Measurements from ENCODE around the gene CD6.

Gene CD6

GRCh38 chr11:61026121-61027031, 54.9 kb downstream of the CD6 start:
- no peak overlapping the region for H3K27ac ChIP-seq
- no peak for TF ChIP-seq CTCF (conservative IDR thresholded peaks at IDR 0.05)

GRCh38 chr11:61027141-61027840, 55.8 kb downstream of the CD6 start:
- H3K27ac ChIP-seq = no peak overlapping the region
- no peak for TF ChIP-seq CTCF (conservative IDR thresholded peaks at IDR 0.05)

GRCh38 chr11:61028135-61028729, 56.8 kb downstream of the CD6 start:
- TF ChIP-seq CTCF (conservative IDR thresholded peaks at IDR 0.05) = no peak
- H3K27ac ChIP-seq = no peak overlapping the region

DNA sequence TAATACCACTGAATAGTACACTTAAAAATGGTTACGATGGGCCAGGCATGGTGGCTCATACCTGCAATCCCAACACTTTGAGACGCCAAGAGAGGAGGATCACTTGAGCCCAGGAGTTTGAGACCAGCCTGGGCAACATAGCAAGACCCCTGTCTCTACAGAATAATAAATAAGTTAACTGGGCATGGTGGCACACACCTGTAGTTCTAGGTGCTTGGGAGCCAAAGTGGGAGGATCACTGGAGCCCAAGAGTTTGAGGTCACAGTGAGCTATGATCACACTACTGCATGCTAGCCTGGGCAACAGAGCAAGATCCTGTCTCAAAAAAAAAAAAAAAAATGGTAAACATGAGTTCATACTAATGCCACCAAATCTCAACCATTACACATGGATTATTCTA, 61.3 kb downstream of the CD6 start:
- TF ChIP-seq CTCF (conservative IDR thresholded peaks at IDR 0.05) = no peak
- no peak overlapping the region for H3K27ac ChIP-seq

DNA sequence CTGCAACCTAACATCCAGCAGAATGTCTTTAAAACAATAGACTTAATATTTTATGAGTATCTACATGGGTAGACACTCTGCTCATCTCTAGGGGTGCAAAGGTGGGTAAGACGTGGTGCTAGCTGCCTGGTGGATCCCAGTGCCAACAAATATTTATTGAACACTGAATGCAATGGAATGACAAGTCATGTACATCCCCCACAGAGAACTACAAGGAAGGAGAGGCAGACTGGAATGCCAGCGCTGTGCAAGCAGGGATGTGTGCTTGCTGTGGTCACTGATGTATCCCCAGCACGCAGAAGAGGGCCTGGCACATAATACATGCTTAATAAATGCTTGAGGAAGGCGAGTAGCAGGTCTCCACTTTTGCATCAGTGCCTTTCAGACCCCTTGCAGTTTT, 61.9 kb downstream of the CD6 start:
- TF ChIP-seq CTCF (conservative IDR thresholded peaks at IDR 0.05) = no peak
- H3K27ac ChIP-seq = no peak overlapping the region

DNA sequence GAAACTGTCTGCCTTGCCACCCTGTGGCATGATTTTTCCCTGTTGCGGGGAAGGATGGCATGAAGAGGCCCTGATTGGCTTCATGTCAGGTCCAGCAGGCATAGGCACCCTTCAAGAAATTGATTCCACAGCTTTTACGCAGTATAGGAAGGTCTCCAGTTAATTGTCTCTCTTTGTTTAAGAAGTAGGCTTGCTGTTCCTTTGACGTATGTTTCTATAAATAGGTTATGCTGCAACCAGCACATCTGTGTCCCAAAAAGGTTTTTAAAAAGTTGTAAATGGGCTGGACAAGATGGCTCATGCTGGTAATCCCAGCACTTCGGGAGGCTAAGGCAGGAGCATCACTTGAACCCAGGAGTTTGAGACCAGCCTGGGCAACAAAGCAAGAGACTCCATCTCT, 62.6 kb downstream of the CD6 start:
- no peak for TF ChIP-seq CTCF (conservative IDR thresholded peaks at IDR 0.05)
- H3K27ac ChIP-seq = no peak overlapping the region

Measured in VCaP (cell line).